HTERT RPE-1 (cell line): ENCODE measurements around the gene SSBP1.
"Not testable (repeated sequence)": the region's sequence is repeated elsewhere in the genome, so short reads cannot be mapped to it uniquely, and the experiment has no call there.

Experiments
- in situ Hi-C: fragments of 300-500 bp; cut with MboI; formaldehyde crosslinking; loops from 4 replicates; pipeline ENCODE4 v1.14.3; 2020; ENCODE audit warnings: low sequenced_read_pairs

SSBP1 gene

GRCh38 chr7:141737836-141738591 lies at the start of gene SSBP1:
Gene SSBP1 (plus strand): TSS chr7:141738358. CDS start chr7:141739167, 809 bp downstream.
- in situ Hi-C loops, result no loop called here

GRCh38 chr7:141689072-141689825 lies 48.9 kb upstream of the SSBP1 start:
- in situ Hi-C loops, result not testable (repeated sequence)

DNA sequence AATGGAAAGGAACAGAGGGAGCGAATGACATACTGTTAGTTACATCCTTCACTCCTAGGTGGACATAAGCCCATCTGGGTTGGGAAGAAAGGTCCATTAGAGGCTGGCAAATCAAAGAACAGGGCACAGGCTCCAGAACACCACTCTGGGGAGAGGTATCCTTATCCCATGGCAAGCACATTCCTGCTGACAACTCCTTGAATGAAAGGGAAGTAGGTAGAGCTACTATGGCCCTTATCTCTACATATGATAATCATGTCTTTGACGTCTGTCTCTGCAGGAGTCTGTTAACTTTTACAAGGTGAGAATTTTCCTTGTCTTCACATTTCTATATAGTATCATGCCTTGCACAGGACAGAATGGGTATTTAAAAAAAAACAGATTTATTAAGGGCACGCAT lies 46.6 kb upstream of the SSBP1 start:
- in situ Hi-C loops, result no loop called here

DNA sequence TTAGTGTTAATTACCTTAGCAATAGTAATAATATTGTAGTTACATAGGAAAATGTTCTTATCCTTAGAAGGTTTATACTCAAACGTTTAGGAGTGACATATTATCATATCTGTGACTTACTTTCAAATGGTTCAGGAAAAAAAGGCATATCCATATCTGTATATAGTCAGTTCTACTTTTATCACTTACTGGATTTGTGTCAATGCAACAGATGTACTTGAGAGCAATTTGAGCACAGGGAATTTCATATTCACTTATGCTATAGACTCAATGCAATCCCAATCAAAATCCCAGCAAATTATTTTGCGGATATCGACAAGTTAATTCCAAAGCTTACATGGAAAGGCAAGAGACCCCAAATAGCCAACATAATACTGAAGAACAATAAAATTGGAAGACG lies 46.2 kb upstream of the SSBP1 start:
- in situ Hi-C loops, result no loop called here

GRCh38 chr7:141693082-141693481 lies 45.1 kb upstream of the SSBP1 start:
- in situ Hi-C loops, result no loop called here

DNA sequence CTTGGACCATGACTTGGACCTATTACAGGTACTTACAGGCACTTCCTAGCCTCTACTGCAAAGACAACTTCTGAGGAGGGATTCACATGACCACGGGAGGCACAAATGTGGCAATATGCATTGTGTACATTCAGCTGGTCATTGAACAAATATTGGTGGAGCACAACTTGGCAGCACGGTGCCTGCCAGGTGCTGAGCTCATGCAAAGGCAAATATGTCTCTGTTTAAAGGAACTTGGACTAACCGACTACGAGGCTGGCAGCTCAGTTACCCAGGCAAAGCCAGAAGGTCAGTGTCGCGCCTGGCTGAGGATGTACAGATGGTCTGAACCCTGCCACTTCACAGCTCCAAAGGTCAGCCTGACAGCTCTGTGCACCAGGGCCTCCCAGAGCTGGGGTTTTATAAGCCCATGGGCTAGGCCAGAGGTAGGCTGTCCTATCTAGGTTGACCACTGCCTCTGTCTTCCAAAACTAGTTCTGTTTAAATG lies 42.3 kb upstream of the SSBP1 start:
- in situ Hi-C loops, result no loop called here

DNA sequence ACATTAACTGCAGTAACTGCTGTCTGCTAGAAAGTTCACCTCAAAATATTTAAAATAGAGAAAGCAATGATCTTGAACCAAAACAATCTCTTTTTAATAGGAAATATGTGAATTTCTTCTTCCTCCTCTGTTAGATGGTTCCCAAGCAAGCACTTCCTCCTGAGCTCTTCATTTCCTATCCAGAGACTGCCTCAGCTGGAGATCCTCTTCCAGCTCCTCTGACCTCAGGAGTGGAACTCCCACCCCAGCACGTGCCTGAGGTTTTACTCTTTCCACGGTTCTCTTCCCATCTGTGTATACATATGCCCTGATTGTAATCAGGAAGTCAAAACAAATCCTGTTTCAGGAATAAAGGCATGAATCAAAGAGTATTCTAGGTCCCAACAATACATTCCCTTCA lies 41.8 kb upstream of the SSBP1 start:
- in situ Hi-C loops, result no loop called here

DNA sequence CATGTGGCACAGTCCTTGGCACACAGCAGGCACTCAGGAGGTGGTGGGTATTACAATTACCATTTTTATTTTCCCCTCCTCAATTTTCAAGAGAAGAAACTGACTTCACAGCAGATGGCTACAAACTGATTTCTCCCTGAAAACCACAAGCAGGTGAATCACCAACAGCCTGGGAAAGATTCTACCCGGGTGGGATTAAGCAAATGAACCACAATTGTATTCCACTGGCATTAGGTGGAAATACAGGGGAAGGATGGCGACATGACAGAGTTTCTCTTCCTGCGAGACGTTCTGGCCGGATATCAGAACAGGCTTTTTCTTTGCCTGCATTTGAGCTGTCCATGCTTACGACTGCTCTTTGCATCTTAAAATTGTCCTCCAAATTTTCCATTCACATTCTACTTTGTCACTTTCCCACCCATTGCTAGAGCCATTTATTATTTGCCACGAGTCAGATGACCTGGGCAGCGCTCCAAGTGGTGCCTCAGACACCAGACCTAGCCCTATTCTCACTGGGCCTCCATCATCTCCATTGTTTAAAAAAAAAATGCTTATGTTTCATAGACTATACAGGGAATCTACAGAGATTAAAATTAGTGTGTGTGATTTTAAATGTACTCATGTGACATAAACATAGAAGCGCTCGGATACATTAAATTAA lies 40.8 kb upstream of the SSBP1 start:
- in situ Hi-C loops, result no loop called here

GRCh38 chr7:141698247-141699015 lies 39.7 kb upstream of the SSBP1 start:
- in situ Hi-C loops, result no loop called here

GRCh38 chr7:141699860-141700259 lies 38.3 kb upstream of the SSBP1 start:
- in situ Hi-C loops, result no loop called here

DNA sequence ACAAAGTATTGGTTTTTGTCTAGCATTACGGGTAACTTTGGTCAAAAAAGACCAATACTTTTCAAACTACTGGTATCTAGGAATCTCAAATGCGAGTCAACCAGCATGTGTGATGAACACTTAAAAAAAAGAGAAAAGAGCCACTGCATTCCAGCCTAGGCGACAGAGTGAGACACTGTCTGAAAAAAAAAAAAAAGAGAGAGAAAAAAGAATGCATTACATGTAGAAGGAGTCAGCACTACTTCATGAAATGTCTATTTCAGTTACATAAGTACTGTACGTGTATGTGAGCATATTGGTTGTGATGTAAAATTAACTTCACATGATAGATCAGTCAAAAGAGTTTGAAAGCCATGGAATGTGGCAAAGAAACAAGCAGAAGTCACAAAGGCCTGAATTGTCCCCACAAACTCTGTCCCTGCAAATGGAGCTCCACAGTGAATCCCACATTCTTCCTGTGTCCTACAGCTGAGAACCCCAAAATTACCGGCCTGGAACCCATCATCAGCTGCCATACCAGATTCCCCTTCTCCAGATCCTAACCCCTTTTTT lies 37.8 kb upstream of the SSBP1 start:
- in situ Hi-C loops, result no loop called here

DNA sequence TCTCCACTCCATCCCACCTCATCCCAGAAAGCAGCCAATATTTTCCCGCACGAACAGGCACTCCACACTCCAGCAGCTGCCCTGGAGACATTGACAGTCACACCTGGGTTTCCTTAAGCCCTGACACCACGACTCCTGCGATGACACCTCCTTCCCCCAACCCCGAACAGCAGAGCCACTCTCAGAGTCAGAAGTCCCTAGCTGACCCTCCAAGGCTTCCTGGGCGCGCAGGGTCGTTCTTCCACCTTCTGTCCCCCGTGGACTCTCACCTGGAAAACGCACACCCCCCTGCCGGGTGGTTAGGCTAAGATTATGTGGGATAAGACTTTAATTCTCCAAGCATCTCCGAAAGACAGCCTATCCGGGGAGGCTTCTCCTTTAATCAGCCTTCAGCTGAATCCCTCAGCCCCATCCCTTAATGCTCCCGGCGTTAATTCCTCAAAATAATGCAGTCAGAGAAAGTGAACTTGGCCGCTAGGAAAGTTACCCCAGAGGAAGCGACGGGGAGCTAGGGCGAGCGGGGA lies 37.2 kb upstream of the SSBP1 start:
- in situ Hi-C loops, result no loop called here

DNA sequence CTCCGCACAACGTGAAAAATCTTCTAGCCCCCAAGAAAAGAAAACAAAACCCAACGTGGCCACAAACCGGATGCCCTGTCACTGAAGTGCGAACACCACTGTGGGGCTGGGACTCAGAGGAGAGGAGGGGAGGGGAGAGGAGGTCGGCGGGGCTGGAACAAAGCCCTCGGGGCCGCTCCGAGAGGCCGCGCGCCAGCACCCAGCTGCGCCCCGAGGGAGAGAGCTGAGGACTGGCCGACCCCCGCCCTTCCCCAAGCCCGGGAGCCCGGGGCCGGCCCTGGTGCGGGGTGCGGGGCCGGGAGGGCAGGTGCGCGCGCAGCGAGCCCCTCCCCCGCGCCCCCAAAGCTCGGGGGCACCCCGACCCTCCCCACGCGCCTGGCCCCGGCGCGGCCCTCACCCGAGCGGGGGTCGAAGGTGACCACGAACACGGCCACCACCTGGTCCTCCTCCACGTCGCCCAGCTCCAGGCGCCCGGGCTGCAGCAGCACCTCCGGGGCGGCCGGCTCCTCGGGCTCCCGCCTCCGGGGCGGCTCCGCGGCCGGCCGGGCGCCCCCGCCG lies 36.6 kb upstream of the SSBP1 start:
- in situ Hi-C loops, result no loop called here

GRCh38 chr7:141702047-141702567 lies 36.1 kb upstream of the SSBP1 start, which contains the start of gene DENND11:
Gene DENND11 (minus strand): TSS chr7:141702166. CDS start chr7:141702153, 13 bp downstream.
- in situ Hi-C loops, result no loop called here

DNA sequence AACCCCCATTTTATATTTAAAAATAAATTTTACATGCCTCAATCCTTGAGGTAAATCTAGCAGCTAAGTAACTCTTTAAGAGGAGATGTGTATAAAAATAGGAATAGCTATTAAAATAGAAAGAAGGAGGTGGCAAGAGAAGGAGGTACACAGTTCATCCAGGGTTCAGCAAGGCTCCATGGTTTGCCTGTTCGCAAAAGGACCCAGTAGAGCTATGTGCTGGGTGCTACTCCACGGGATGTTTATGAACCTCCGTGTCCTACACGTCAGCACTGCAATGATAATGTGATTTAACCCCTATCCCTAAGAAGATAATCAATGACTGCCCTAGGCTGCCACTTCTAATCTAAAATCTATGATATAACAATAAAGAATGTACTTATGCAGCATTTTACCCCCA lies 35.3 kb upstream of the SSBP1 start:
- in situ Hi-C loops, result no loop called here

- in situ Hi-C loops, result no loop called here
These were observed 34.0 kb upstream of the SSBP1 start for GRCh38 chr7:141704112-141704511.

GRCh38 chr7:141704741-141705140 lies 33.4 kb upstream of the SSBP1 start:
- in situ Hi-C loops, result no loop called here

- in situ Hi-C loops, result no loop called here
These were observed 31.7 kb upstream of the SSBP1 start for GRCh38 chr7:141706239-141707064.

DNA sequence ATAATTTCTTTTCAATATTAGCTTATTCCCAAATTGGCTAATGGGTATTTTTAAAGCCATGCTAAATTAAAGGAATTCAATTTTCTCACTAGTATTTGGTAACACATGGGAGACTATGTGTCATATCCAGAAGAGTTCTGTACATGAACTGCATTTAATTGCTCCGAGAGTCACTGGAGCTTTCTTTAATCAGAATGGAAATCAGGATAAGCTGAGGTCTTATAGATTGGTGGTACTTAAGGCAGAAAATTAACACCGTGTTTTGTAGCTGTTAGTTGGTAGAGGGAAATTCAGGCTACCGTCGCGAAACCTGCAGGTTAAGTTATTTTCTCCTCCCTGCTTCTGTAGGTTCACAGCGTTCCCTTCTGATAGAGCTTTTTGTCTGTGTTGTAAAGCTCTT lies 29.8 kb upstream of the SSBP1 start, which contains the start of gene WEE2:
WEE2 (plus strand) TSS at position 3 of the 400 bp plus-strand sequence. CDS start 406 bp downstream, outside the sequence.
- in situ Hi-C loops, result no loop called here
